Stimulated activated CD8-positive, alpha-beta memory T cell treated with anti-CD3 and anti-CD28 coated beads, Interleukin-4, amount 100 ng/mL, for 4 hours (primary cell): Measurements from ENCODE around the gene ANKRA2.
"Not testable (repeated sequence)": the region's sequence is repeated elsewhere in the genome, so short reads cannot be mapped to it uniquely, and the experiment has no call there.

ENCODE experiments used
- DNase-seq, 2 donors: peaks; one replicate each; pipeline ENCODE4 v3.0.0-alpha.2; 2020; ENCODE audit warnings: low read depth in 2 of 2, low spot score in 1 of 2

Gene ANKRA2

DNA sequence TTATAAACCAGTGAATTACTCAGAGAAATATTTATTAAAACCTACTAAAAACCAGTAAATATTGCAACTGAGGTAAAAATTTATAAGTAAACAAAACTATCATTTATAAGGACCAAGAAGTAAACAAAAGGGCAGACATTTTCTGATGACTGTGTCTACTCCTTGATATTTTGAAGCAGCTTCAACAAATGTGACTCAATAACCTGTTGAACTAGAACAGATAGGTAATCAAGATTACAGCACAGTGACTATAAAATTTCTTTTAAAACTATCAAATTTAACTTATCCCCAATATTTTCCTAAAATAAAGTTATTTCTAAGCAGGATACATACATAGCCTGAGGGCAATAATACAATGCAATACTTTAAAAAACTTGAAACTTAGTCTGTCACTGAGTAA, 12.8 kb downstream of the ANKRA2 start:
- no peak for DNase-seq

DNA sequence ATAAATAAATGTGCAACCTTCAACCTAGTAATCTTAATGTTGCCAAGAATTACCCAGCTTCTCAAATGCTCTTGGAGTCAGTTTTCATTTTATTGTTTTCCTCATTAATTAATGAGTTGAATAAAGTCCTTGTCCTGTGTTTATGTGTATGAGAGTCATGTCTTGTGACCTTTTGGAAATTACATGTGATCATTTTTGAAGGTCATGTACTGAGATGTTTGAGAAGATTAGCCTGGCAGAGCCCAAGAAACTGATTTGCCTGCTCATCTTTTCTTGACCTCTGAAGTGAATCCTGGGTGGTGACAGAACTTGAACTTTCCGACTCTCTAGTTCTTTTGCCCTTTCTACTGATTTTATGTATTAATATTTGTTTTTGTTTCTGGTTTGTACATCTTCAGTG, 15.4 kb downstream of the ANKRA2 start:
- no peak for DNase-seq

DNA sequence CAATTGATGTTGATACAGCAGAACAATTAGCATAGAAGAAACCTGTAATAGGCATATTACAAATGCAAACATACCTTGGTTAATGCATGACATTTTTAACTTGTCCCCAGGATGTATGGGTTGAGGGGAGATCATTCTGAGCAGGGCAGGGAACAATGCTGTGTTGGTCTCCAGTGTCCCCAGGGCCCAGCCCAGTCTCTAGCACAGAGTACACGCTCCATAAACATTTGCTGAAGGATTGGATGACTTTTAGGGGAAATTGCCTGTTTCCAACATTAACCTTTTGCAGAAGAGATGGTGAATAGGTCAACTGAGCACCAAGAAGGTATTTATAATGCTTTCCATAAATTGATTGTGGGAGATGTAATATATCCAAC, 20.0 kb downstream of the ANKRA2 start:
- no peak for DNase-seq

DNA sequence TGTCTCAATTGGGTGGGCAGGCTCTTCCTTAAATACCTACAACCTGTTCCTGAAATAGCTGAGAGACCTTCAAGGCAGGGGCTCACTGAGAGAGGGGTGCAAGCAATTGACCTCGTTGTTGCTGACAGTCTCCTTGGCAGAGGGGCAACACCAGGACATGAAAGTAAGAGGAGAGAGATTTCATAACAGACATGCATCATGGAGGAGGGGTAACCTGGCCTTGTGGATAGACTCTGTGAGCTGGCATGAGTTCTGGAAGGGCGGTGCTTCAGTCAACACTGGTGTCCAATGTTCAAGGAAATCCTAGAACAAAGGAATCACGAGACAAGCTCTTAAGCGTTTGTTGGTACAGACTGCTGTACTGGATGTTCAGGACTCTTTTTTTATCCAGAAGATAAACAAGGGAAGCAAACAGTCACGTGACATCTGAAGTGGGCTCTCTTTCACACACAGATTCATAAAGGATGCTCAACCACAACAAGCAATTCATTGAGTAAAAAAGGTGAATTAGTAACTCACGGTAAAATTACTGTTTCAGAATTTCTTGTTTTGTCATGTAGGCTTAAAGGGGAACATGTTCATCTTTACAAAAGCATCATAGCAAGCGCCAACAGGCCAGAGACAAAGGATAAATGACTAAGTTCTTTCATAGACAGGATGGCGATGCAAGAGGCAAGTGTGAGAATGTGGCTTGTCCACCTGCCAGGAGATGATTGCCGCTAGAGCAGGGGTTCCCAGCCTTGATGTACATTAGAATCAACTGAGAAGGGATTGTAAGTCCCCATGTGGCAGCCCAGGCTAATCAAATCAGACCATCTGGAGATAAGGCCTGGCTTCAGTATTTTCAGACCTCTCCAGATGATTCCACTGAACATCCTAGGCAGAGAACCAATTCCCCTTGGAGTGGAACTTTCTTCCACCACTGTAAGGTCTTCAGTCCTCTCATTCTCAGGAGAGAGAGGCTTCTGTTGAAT, 20.7 kb downstream of the ANKRA2 start:
- no peak for DNase-seq

DNA sequence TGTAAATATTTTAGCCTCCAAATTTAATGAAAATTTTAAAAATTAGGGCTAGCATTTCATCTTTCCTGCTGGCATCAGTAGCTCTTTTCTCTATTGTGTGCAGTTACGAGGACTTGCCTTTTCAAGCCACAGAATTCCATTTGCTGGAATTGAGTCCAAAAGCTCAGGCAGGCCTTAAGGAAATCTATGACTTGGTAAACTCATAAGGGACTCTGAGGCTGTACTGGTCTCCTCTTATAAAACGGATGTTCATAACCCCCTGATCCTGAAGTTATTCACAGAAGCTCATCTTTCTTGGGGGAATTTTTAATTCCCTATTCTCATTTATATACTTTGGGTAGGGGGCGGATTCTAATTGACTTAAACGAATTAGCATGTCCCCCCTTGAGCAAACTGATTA, 23.4 kb downstream of the ANKRA2 start:
- DNase-seq: no peak

DNA sequence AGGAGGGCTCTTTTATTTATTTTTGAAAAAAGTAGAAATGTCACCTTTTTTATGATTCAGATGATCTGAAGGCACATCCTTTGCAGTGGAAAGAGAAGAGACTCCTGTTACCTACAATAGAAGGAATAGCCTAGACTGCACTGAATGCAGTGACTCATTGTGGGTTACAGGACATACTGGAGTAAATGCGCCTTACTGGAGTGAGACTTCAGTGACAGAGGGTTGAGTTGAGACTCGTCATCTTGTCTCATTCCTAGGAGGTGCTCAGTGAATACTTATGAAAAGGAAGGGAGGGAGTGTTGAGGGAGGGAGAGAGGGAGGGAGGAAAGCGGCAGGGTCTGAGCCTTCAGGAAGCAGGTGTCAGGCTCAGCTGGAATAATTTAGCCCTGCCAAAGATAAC, 25.2 kb downstream of the ANKRA2 start:
- DNase-seq: no peak

DNA sequence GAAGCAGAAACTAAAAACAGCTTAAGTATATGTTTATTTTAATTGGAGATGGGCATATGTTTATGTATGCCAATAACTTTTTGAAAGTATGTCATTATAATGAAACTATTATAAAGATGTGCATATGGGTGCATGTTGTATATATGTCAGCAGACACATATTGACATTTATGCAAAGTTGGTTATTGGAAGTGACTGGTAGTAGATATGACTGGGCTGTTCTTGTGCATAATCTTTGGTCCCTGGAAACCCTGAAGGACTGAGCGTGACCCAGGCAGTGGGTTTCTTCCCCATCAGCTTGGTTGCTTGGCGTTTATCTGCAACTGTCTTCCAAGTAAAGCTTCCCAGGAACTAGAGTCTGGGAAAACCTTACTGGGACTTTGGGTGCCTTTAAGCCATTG, 25.7 kb downstream of the ANKRA2 start:
- DNase-seq: no peak

DNA sequence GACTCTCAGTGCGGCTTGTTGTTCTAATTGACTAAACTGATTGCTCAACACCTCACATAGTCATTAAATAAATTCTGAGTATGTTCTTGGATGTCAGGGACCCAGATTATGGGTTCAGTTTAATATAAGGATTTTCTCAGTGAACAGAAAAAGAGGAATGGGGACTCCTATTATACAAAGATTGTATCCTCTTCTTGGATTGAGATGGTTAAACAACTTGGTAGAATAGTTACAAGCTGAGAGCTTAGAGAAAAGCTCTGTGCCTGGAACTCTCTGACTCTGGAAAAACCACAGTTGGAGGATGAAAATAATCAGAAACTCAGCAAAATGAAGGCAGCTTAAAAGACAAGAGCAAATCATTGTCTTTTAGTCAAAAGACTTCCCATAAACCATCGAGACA, 30.5 kb downstream of the ANKRA2 start:
- DNase-seq: no peak

DNA sequence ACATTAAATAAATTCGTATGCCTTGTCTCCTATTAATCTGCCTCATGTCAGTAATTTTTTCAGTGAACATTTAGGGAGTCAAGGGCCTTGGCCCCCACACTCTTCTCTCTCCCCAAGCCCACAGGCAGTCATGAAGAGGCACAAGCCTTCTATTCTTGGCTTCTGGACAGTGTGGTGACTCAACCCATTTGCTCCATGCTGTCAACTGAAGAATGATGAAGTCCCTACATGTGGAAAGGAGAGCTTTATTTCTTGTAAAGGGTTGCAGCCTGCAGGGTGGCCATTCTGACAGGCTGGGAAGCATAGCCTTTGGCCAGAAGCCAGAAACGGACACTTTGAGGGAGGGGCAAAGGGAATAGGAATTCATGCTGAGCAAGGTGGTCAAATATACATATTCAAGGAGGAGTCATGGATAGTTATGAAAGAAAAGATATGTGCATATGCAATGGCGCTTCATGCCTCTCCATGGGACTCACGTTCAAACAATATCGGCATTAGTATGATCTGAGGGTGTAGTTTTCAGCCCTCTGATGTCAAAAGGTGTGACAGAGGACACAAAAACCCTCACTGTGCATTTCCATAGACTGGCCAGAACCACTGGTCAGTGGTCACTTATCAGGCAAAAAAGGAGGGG, 31.3 kb downstream of the ANKRA2 start:
- no peak for DNase-seq

DNA sequence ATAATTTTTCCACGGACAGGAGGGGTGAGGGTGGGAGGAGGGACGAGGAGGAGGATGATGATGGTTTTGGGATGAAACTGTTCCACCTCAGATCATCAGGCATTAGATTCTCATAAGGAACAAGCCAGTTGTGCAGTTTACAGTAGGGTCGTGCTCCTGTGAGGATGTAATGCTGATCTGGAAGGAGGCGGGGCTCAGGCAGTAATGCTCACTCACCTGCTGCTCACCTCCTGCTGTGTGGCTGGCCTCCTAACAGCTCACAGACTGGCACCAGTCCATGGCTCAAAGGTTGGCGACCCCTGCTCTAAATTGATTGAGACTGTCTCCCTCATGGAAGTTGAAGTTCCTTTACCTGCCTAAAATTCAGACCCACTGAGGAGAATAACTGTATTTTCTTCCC, 33.2 kb downstream of the ANKRA2 start:
- DNase-seq: no peak

DNA sequence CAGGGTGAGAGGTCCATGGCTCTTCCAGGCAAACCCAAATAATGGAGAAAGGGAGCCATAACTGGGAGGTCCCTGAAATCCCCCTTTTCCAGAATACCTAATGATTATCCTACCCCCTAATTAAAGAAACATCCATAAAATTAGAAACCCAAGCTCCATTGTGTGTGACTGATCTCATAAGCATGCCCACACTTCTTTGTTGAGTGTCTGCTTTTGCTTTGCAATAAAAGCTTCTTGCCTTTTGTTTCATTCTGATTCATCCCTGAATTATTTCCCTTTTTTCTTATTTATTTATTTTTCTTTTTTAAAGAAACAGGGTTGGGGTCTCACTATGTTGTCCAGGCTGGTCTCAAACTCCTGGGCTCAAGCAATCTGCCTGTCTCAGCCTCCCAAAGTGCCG, 34.1 kb downstream of the ANKRA2 start:
- DNase-seq: no peak

DNA sequence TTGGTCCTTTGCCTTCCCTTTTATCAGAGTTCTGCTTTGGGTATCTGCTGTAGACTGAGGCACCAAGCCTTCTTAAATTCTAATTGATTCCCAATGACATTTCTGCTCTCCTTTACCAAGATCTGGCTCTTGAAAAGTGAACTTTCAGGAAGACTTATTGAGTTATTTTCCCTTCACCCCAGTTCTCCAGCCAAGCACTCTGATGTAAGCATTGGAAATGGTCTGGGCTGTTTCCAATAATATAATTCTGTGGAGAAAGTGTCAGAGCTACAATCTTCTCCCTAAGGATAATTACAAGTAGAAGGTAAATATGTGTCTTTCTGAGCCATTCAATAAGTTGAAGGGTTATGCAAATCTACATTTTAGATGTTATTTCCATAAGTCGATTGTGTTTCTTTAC, 36.4 kb downstream of the ANKRA2 start:
- DNase-seq: no peak

DNA sequence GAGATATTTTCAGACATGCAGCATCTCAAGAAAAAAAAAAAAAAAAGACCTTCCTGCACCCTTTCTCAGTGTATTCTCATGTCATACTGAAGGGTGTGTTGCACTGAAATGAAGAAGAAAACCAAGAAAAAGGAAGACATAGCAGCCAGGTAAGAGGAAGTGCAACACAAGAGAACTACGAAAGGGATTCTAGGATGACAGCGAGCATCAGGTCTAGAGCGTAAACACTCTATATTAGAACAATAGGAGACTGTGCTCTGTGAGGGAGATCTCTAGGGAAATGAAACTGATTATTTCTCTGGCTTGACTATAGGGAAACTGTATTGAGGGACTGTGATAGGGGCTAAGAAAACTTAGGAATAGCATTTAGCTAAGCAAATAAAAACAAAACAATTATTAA, 37.2 kb downstream of the ANKRA2 start:
- no peak for DNase-seq

DNA sequence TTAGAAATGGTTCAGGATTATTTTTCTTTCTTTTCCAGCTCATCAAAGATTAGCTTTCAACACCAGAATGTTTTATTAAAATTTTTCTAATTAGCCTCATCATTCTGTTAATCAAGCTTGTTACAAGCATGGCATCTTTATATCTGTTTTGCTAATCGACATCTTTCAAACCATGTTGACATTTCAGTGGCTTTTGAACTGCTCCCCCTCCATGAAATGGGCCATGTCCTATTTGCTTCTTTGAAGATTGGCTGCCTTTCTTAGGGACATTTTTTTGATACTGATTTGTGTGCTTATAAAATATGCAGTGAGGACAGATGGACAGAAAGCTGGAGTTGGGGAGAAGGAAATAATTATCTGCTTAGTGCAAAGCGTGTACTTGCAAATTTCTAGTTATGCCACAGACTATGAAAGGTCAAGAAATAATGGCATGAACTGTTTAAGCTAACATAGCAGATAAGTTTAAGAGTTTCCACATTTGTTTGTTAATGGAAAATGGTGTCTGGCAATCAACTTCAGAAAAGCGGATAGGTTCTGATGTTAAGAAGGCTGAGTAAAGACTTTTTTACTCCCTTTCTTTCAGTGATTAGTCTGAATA, 39.7 kb downstream of the ANKRA2 start:
- no peak for DNase-seq

DNA sequence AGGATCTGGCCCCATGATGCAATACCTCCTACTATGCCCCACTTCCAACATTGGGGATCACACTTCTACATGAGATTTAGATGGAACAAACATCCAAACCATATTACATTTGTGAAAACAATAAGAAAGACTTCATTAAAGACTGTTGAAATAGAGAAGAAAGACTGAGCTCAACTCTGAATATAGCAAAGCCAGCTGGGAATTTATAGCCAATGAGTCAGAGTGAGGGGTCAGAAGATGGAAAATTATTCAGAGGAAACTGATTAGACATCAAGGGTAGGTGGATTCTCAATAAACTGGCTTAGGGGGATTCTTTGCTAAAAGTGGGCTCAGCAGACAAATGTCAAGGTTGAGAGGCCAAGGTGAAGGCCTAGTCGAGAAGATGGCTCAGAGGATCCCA, 41.6 kb downstream of the ANKRA2 start:
- no peak for DNase-seq

DNA sequence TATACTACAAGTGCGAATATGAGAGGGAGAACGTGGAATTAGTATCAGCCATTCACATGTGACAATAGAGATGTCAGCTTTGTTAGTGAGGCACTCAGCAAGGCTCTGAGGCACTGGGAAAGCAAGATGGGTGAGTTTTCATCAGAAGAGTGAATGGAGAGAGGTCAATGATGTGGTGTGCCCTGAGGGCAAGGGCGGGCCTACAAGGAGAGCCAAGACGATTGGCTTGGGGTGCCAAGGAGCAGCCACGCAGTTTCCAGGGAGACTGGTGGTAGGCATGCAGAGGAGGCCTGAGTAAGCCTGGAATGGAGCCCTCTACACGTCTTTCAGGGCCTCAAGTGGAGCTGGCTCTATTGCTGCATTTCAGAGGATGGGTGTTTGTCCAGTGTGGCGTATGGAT, 42.5 kb downstream of the ANKRA2 start:
- no peak for DNase-seq

DNA sequence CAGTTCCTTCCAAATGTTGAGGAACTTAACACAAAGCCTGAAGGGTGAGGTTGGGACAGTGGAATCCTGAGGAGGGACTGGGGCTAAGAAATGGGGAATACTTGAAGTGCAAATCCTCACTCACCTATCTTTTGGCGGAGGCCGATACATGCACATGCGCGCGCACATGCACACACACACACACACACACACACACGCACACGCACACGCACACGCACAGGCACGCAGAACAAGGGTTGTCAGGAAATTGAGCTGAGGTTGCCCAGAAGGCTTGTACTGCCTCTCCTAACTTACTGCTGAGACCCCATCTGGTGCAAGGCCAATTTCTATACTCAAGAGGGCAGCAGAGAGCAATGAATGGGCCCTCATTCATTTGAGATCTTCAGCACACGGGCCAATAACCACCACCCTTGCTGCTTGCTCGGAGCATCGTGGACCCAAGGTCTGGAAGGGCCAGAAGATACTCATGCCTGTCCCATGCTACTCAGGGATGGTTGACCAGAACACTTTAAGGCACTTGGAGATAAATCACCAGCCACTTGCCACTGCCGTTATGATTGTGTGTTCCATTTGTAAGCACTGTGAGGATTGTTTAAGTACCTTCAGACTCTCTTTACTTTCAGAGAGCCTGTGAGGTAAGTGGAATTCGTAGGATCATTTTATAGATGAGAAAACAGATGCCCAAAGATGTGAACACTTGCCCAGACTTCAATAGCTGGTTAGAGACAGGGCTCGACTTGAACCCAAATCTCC, 45.7 kb downstream of the ANKRA2 start:
- DNase-seq: peak; percentile 34 to 43

DNA sequence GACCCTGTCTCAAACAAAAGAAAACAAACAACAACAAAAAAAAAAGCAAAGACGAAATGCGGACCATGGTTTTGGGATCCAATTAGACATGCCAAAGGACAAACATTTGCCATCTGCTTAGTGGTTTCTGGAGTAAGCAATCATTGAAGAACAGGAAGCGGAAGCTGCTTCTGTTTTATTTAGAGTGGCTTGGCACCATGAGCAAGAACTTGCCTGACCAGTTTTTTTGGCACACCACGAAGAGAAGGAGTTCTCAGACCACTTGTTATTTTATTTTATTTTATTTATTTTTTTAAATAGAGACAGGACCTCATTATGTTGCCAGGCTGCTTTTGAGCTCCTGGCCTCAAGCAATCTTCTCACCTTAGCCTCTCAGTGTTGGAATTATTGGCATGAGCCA, 50.2 kb downstream of the ANKRA2 start:
- DNase-seq: no peak

DNA sequence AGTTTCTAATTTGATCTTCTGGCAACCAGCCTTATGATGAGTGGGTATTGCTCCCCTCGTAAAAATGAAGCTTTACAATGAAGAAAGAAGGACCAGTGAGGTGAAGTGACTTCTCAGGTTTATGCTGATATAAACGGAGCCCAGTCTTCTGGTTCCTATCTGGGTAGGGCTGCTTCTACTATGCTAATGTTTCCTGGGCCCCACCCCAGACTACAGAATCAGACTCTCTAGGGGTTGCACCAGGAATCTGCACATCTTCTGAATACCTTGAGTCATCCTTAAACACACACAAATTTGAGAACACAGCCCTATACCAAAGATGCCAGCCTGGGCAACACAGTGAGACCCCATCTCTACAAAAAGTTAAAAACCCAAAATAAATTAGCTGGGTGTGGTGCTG, 51.0 kb downstream of the ANKRA2 start:
- no peak for DNase-seq

DNA sequence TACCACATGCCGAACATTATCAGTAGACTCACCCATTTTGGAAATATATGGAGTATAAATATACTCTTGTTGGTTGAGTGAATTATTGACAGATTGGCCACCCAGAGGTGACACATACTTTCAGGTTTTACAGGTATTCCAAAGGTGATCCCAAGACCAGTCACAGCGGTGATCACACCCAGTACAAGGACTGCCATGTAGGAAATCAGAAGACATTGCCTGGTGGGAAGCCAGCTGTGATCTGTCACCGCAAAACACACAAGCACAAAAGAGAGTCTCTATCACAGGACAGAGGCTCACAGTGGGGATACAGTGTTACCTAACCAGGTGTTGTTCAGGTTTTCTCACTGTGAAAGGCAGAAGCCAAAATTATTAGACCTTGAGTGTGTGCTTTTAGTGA, 51.4 kb downstream of the ANKRA2 start:
- DNase-seq: no peak

DNA sequence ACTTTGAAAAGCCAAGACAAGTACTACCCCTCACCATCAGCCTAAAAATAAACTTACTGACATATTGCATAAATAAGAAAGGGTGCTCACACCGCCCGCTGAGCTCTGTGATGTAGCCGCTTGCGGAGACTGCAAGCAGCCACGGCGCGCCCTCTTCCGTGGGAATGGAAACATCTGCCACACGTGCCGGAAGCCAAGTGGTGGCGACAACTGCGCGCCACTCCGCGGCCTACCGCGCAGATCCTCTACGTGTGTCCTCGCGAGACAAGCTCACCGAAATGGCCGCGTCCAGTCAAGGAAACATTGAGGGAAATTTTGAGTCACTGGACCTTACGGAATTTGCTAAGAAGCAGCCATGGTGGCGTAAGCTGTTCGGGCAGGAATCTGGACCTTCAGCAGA, 56.9 kb downstream of the ANKRA2 start:
- not testable (repeated sequence) for DNase-seq

DNA sequence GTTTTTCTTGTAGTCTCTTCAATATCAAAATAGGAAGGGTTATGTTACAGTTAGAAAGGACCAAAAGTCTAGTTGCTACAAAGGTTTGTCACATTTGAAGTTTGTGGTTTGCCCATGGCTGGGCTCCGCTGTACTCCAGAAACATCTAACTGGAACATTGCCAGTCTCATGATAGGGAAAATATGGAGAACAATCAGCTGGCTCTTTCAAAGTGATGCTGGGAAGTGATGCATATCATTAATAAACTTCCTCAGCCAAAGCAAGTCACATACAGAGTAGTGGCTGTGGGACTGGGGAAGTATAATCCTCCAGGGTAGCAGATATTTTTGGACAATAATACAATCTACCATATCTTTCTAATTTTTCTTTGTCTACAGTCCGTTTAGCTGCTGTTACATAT, 58.4 kb downstream of the ANKRA2 start:
- DNase-seq: no peak
